Epithelial cell of umbilical artery (primary cell): ENCODE results near the gene CTAGE1. TPM values are rescaled to one million over a fixed set of nuclear protein-coding genes. Genes with fewer than 3 reads are reported as not detected.

ENCODE experiments used
- total RNA-seq: library from RNA; depleted of rRNA; stranded (reverse); fragments of >200 nt; gene quantifications from 2 replicates; pipeline ENCODE4 v1.2.3, GENCODE V29; 2014

Gene CTAGE1, protein sequence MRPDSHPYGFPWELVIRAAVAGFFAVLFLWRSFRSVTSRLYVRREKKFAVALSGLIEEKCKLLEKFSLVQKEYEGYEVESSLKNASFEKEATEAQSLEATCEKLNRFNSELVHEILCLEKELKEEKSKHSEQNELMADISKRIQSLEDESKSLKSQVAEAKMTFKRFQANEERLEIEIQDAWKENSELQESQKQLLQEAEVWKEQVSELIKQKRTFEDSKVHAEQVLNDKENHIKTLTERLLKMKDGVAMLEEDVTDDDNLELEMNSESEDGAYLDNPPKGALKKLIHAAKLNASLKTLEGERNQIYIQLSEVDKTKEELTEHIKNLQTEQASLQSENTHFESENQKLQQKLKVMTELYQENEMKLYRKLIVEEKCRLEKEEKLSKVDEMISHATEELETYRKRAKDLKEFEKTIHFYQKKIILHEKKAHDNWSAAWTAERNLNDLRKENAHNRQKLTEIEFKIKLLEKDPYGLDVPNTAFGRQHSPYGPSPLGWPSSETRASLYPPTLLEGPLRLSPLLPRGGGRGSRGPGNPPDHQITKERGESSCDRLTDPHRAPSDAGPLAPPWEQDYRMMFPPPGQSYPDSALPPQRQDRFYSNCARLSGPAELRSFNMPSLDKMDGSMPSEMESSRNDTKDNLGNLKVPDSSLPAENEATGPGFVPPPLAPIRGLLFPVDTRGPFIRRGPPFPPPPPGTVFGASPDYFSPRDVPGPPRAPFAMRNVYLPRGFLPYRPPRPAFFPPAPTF
- total RNA-seq = not detected in 2 replicates

DNA sequence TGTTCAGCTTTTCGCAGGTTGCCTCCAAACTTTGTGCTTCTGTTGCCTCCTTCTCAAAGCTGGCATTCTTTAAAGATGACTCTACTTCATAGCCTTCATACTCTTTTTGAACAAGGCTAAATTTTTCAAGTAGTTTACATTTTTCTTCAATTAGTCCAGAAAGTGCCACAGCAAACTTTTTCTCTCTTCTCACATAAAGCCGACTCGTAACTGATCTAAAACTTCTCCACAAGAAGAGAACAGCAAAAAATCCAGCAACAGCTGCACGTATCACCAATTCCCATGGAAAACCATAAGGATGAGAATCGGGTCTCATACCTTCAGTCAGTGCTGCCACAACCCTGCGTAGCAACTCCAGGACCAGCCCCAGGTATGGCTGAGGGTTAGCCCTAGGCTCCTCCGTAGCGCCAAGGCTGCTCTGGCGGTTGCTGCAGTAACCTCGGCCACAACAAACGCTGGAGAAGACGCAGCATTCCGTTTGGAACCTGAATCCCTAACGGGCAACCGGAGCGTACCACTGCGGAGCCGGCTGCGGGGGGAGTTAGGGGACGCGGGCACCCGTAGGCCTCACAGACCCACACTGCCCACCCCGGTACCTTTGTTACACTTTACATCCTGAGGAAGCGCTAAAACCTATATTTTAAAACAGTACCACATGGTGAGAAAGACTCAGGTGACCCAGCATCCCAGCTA is at the start of gene CTAGE1:
CTAGE1 (minus strand) TSS at position 420 of the 693 bp plus-strand sequence; CDS start at position 316, 104 bp downstream.

Other genes with a start within 250 kb of the CTAGE1 start
- 7.6 and 8.1 TPM in 2 replicates for gene GATA6, start 248.3 kb downstream of the CTAGE1 start, total RNA-seq